ENCODE results near the gene ZNF101. TPM values are rescaled to one million over a fixed set of nuclear protein-coding genes. Genes with fewer than 3 reads are reported as not detected.
A peak's percentile ranks its signal among the peaks of the same experiment; 100 is the strongest.

ZNF101 gene
- 4.9 and 5.4 TPM in 2 replicates for total RNA-seq
- 4.4 and 5.7 TPM in 2 replicates for polyA plus RNA-seq
- 3.4 and 3.8 TPM in 2 replicates for polyA plus RNA-seq (2012)
- 1.9 and 2.9 TPM in 2 replicates for polyA minus RNA-seq (ENCODE audit: low replicate concordance)

DNA sequence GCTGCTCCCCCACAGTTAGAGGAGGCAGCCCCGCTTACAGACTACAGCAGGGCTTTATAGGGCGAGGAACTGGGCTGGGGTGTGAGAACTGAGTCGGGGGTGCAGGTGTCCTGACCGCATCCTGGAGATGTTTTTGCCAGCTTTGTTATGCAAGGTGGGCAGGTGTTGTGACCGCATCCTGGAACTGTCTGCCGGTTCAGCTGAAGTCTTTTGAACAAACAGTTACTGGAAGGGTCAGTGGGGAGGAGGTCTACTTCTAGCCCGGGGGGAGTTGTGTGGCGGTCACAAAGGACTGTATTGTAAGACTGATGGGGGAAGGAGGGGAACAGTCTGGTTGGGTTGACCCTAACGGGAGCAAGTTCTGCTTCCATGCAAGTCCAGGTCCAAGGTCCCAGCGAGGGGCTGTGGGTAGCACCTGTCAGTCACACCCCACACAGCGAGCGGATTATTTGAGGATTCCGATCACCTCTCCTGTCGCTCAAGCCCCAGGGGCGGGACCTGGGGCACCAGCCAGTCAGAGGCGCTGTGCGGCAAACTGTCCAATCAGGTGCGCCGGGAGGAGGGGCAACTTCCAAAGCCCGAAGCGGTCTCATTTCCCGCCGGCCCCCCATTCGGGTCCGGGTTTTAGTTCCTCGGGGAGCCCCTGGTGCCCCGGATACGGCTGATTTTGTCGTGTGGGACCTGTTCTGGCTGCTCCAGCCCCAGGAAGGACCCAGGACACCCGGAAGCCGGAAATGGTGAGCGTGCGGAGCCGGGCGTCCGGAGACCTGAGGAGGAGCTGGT is at the start of gene ZNF101:
Gene ZNF101, plus strand, starts transcription at position 610 of the 783 bp plus-strand sequence. Its CDS starts 125 bp downstream, at position 735.
- TF ChIP-seq, protein P1, sequence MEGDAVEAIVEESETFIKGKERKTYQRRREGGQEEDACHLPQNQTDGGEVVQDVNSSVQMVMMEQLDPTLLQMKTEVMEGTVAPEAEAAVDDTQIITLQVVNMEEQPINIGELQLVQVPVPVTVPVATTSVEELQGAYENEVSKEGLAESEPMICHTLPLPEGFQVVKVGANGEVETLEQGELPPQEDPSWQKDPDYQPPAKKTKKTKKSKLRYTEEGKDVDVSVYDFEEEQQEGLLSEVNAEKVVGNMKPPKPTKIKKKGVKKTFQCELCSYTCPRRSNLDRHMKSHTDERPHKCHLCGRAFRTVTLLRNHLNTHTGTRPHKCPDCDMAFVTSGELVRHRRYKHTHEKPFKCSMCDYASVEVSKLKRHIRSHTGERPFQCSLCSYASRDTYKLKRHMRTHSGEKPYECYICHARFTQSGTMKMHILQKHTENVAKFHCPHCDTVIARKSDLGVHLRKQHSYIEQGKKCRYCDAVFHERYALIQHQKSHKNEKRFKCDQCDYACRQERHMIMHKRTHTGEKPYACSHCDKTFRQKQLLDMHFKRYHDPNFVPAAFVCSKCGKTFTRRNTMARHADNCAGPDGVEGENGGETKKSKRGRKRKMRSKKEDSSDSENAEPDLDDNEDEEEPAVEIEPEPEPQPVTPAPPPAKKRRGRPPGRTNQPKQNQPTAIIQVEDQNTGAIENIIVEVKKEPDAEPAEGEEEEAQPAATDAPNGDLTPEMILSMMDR (conservative IDR thresholded peaks at IDR 0.05 in 1 of 2, IDR thresholded peaks at IDR 0.05 in 1 of 2; ENCODE audit: low read depth in 1 of 2, low read length in 2 of 2), result no peak
- TF ChIP-seq EZH2 (IDR thresholded peaks at IDR 0.05; ENCODE audit: low read length, missing control alignments), result no peak
- peak; percentile 84 to 88 for DNase-seq (ENCODE audit: low read depth in 2 of 2)
- Histone ChIP-seq H4K20me1 (ENCODE audit: control insufficient read depth, extremely low read depth, insufficient read depth, low read length) (no peaks in the 10 kb centered on the region), H3K27me3 (ENCODE audit: control insufficient read depth, insufficient read depth, low read length) (no peaks in the 10 kb centered on the region), H3K4me2 (ENCODE audit: extremely low read depth, insufficient read depth, low read length) (peak within 1 kb of the TSS; percentile 87), H3K36me3 (ENCODE audit: control insufficient read depth, insufficient read depth, low read length) (no peaks in the 10 kb centered on the region), H2AFZ (ENCODE audit: low read length) (peak within 1 kb of the TSS; percentile 96), H3K4me3 (replicated peaks in 1 of 4; ENCODE audit: control extremely low read depth in 1 of 4, insufficient read depth in 1 of 4, low read depth in 3 of 4, low read length in 4 of 4) (peak within 1 kb of the TSS; percentile 62 to 96 (median 78)), H3K4me1 (ENCODE audit: control insufficient read depth, extremely low read depth, insufficient read depth, low read length) (peaks cover 2% of the 10 kb centered on the region), H3K9me3 (ENCODE audit: control insufficient read depth, insufficient read depth, low read depth, low read length) (no peaks in the 10 kb centered on the region), H3K79me2 (ENCODE audit: control insufficient read depth, insufficient read depth, low read length) (no peaks in the 10 kb centered on the region), H3K27ac (ENCODE audit: insufficient read depth, low read length) (peak within 1 kb of the TSS; percentile 82), H3K9ac (ENCODE audit: insufficient read depth, low read length) (peak within 1 kb of the TSS; percentile 85)

DNA sequence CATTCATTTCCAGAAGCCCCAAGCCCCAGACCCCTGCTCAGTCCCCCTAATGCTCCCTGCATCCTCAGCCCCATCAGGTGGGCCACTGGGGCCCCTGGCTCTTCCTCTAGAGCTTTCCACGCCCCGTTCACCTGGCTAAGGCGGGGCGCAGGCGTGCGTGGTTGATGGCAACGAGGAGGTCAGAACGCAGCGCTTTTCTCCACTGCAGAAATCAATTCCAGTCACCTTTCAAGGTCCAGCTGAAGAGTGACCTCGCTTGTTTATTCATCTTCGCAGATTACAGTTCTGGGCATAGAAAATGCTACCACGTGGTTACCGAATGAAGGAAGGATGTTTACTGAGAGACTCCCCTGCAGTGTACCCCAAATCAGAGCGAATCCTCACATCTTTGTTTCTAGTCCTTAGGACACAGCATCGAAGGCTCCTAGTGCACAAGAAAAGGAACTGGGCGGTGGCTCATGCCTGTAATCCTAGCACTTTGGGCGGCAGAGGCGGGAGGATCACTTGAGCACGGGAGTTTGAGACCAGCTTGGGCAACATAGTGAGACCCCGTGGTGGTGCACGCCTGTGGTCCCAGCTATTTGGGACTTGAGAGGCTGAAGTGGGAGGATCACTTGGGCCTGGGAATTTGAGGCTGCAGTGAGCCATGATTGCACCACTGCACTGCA is 49.3 kb upstream of the ZNF101 start:
- Histone ChIP-seq H3K4me2 (ENCODE audit: extremely low read depth, insufficient read depth, low read length) (no peak overlapping the region), H4K20me1 (ENCODE audit: control insufficient read depth, extremely low read depth, insufficient read depth, low read length) (no peaks in the 10 kb centered on the region), H3K4me1 (ENCODE audit: control insufficient read depth, extremely low read depth, insufficient read depth, low read length) (no peaks in the 10 kb centered on the region), H3K9ac (ENCODE audit: insufficient read depth, low read length) (no peak overlapping the region), H3K27me3 (ENCODE audit: control insufficient read depth, insufficient read depth, low read length) (no peaks in the 10 kb centered on the region), H3K79me2 (ENCODE audit: control insufficient read depth, insufficient read depth, low read length) (no peaks in the 10 kb centered on the region), H3K36me3 (ENCODE audit: control insufficient read depth, insufficient read depth, low read length) (no peaks in the 10 kb centered on the region), H3K4me3 (replicated peaks in 1 of 4; ENCODE audit: control extremely low read depth in 1 of 4, insufficient read depth in 1 of 4, low read depth in 3 of 4, low read length in 4 of 4) (peak overlapping the region in 1 of 4 experiments; percentile 51), H3K9me3 (ENCODE audit: control insufficient read depth, insufficient read depth, low read depth, low read length) (no peaks in the 10 kb centered on the region), H3K27ac (ENCODE audit: insufficient read depth, low read length) (no peak overlapping the region), H2AFZ (ENCODE audit: low read length) (no peak overlapping the region)
- no peak for TF ChIP-seq EZH2 (IDR thresholded peaks at IDR 0.05; ENCODE audit: low read length, missing control alignments)
- TF ChIP-seq, protein P1 (conservative IDR thresholded peaks at IDR 0.05 in 1 of 2, IDR thresholded peaks at IDR 0.05 in 1 of 2; ENCODE audit: low read depth in 1 of 2, low read length in 2 of 2), result no peak
- DNase-seq (ENCODE audit: low read depth in 2 of 2), result no peak

DNA sequence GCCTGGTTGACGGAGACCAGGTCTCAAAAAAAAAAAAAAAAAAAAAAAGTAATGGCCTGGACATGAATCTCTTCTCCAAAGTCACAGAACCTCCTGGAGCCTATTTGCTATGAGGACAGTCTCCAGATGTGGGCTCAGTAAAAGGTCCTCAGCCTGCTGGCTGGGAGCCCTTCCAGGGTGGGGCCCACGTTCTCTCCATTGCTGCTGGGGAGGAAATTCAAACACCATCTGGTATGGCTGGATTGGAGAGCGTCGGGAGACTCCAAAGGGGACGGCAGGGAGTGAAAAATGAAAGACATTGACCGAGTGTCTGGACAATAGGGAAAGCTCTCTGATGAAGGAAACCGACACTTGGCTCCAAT is 48.8 kb upstream of the ZNF101 start:
- DNase-seq (ENCODE audit: low read depth in 2 of 2), result no peak
- no peak overlapping the region for H2AFZ ChIP-seq (ENCODE audit: low read length)
- no peaks in the 10 kb centered on the region for H3K79me2 ChIP-seq (ENCODE audit: control insufficient read depth, insufficient read depth, low read length)
- H3K9me3 ChIP-seq (ENCODE audit: control insufficient read depth, insufficient read depth, low read depth, low read length), result no peaks in the 10 kb centered on the region
- no peak overlapping the region for H3K27ac ChIP-seq (ENCODE audit: insufficient read depth, low read length)
- H3K36me3 ChIP-seq (ENCODE audit: control insufficient read depth, insufficient read depth, low read length), result no peaks in the 10 kb centered on the region
- no peak overlapping the region for H3K4me3 ChIP-seq (replicated peaks in 1 of 4; ENCODE audit: control extremely low read depth in 1 of 4, insufficient read depth in 1 of 4, low read depth in 3 of 4, low read length in 4 of 4)
- TF ChIP-seq, protein P1 (conservative IDR thresholded peaks at IDR 0.05 in 1 of 2, IDR thresholded peaks at IDR 0.05 in 1 of 2; ENCODE audit: low read depth in 1 of 2, low read length in 2 of 2), result no peak
- TF ChIP-seq EZH2 (IDR thresholded peaks at IDR 0.05; ENCODE audit: low read length, missing control alignments), result no peak
- no peaks in the 10 kb centered on the region for H4K20me1 ChIP-seq (ENCODE audit: control insufficient read depth, extremely low read depth, insufficient read depth, low read length)
- H3K4me2 ChIP-seq (ENCODE audit: extremely low read depth, insufficient read depth, low read length), result no peak overlapping the region
- no peak overlapping the region for H3K9ac ChIP-seq (ENCODE audit: insufficient read depth, low read length)
- no peaks in the 10 kb centered on the region for H3K27me3 ChIP-seq (ENCODE audit: control insufficient read depth, insufficient read depth, low read length)
- H3K4me1 ChIP-seq (ENCODE audit: control insufficient read depth, extremely low read depth, insufficient read depth, low read length), result no peaks in the 10 kb centered on the region

Measured in fibroblast of lung (primary cell).